ENCODE data around the gene HS2ST1. TPM values are rescaled to one million over a fixed set of nuclear protein-coding genes. Genes with fewer than 3 reads are reported as not detected.
"Not testable (repeated sequence)": the region's sequence is repeated elsewhere in the genome, so short reads cannot be mapped to it uniquely, and the experiment has no call there.

The HS2ST1 gene
- total RNA-seq, 4 donors from 2014 or later = 13.2 to 19.6 (median 16.7) TPM

DNA sequence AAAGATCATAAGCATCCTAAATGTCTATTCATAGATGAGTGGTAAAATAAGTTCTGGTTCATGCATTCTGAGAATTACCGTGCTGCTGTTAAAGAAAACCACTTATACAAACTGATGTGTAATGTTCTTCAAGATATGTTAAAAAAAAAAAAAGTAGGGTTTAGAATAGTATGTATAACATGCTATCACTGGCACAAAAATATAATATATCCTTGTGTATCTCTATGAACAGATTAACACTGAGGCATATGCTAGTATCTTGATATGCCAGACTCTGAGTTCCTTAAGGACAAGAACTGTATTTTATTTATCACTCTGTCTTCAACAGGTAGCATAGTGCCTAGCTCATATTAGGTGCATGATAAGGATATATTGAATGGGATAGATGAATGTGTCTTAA lies 108.9 kb downstream of the HS2ST1 start:
- WGBS, 2 donors = 0 to 91% methylated on average over 1 of the region's 1 CpG

DNA sequence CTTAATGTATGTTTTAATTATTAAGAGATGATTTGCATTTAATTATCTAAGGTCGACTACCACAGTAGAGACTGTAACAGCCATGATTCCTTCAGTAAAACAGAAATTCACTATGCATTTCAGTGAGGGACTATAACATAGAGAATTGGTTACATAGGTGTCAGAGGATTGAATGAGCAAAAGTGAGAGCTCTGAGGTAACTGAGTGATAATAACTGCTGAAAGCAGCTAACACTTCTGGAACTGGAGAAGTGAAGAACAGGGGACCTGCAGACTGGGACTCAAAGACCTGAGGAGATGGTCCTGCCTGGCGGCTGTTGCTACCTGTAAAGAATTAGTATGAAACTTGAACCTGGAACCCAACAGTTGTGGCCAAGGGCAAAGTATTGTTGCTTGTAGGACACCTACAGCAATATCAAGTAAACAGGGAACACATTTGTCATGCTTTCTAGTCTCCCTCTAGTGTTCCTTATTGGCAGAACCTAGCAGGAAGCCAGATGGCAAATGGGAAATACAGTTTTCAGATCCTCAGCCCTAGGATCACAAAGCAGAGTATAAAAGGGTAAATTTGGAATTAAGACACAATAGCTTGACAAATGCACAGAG lies 110.6 kb downstream of the HS2ST1 start:
- WGBS, 2 donors = 85 to 99% methylated on average over 2 of the region's 2 CpGs
- H3K27ac ChIP-seq = no peak overlapping the region
- H3K36me3 ChIP-seq = no peaks in the 10 kb centered on the region
- TF ChIP-seq, protein P1, sequence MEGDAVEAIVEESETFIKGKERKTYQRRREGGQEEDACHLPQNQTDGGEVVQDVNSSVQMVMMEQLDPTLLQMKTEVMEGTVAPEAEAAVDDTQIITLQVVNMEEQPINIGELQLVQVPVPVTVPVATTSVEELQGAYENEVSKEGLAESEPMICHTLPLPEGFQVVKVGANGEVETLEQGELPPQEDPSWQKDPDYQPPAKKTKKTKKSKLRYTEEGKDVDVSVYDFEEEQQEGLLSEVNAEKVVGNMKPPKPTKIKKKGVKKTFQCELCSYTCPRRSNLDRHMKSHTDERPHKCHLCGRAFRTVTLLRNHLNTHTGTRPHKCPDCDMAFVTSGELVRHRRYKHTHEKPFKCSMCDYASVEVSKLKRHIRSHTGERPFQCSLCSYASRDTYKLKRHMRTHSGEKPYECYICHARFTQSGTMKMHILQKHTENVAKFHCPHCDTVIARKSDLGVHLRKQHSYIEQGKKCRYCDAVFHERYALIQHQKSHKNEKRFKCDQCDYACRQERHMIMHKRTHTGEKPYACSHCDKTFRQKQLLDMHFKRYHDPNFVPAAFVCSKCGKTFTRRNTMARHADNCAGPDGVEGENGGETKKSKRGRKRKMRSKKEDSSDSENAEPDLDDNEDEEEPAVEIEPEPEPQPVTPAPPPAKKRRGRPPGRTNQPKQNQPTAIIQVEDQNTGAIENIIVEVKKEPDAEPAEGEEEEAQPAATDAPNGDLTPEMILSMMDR (IDR thresholded peaks at IDR 0.05) = peak in 3 of 6 experiments; percentile 28 to 42 (median 30)
- TF ChIP-seq POLR2A (IDR thresholded peaks at IDR 0.05) = no peak
- intact Hi-C loops (cut with DNase I) = no loop called here
- H3K4me3 ChIP-seq (replicated peaks in 1 of 3) = no peak overlapping the region
- no peak for DNase-seq
- no peaks in the 10 kb centered on the region for H3K27me3 ChIP-seq
- no peaks in the 10 kb centered on the region for H3K9me3 ChIP-seq
- no peaks in the 10 kb centered on the region for H3K4me1 ChIP-seq

More for the DNA sequence above, 108.9 kb downstream of the HS2ST1 start:
- TF ChIP-seq POLR2A (IDR thresholded peaks at IDR 0.05) = no peak
- TF ChIP-seq, protein P1 (IDR thresholded peaks at IDR 0.05) = no peak
- H3K4me1 ChIP-seq = peaks cover 0 to under 1% of the 10 kb centered on the region in 2 donors
- no peaks in the 10 kb centered on the region for H3K36me3 ChIP-seq
- H3K27ac ChIP-seq = no peak overlapping the region
- H3K27me3 ChIP-seq = no peaks in the 10 kb centered on the region
- no peaks in the 10 kb centered on the region for H3K9me3 ChIP-seq
- H3K4me3 ChIP-seq (replicated peaks in 1 of 3) = no peak overlapping the region
- DNase-seq = no peak
- intact Hi-C loops (cut with DNase I) = no loop called here

DNA sequence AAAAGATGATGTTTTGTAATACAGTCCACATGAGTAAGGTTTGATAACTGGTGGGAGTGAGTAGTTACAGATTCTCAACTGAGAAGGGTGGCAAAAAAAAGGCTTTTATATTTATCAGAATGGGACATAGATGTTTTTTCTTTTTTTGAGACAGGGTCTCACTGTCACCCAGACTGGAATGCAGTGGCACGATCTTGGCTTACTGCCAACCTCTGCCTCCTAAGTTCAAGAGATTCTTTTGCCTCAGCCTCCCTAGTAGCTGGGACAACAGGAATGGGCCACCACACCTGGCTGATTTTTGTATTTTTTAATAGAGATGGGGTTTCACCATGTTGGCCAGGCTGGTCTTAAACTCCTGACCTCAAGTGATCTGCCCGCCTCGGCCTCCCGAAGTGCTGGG lies 113.1 kb downstream of the HS2ST1 start:
- H3K4me3 ChIP-seq (replicated peaks in 1 of 3); H3K36me3 ChIP-seq; H3K27me3 ChIP-seq; DNase-seq; H3K4me1 ChIP-seq; H3K9me3 ChIP-seq; H3K27ac ChIP-seq; intact Hi-C loops (cut with DNase I): not testable (repeated sequence)
- WGBS, 2 donors = 68% methylated on average over 4 of the region's 4 CpGs

DNA sequence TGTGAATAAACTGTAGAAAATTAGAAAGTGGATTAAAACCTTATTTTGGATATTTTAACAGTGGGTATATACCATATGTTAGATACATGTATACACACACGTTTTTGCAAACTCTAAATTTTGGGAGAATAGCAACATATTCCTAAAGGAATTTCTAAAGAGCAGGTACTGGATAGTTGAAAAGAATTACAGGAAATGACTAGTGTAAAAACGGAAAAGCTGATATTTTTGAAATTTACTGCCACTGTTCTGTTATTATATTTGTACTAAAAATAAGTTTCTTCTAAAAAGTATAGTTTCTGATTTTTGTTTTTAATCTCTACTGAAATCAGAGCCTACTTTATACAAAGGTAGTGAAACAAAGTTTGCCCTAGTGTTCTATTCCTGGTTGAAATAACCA lies 114.1 kb downstream of the HS2ST1 start:
- Histone ChIP-seq H3K27ac (no peak overlapping the region), H3K4me3 (replicated peaks in 1 of 3) (no peak overlapping the region), H3K27me3 (no peaks in the 10 kb centered on the region), H3K9me3 (no peaks in the 10 kb centered on the region), H3K4me1 (no peaks in the 10 kb centered on the region), H3K36me3 (no peaks in the 10 kb centered on the region)
- 80 to 84% methylated on average over 2 of the region's 2 CpGs for WGBS, 2 donors
- TF ChIP-seq POLR2A (IDR thresholded peaks at IDR 0.05) = no peak
- TF ChIP-seq, protein P1 (IDR thresholded peaks at IDR 0.05) = no peak
- no peak for DNase-seq
- intact Hi-C loops (cut with DNase I) = no loop called here

DNA sequence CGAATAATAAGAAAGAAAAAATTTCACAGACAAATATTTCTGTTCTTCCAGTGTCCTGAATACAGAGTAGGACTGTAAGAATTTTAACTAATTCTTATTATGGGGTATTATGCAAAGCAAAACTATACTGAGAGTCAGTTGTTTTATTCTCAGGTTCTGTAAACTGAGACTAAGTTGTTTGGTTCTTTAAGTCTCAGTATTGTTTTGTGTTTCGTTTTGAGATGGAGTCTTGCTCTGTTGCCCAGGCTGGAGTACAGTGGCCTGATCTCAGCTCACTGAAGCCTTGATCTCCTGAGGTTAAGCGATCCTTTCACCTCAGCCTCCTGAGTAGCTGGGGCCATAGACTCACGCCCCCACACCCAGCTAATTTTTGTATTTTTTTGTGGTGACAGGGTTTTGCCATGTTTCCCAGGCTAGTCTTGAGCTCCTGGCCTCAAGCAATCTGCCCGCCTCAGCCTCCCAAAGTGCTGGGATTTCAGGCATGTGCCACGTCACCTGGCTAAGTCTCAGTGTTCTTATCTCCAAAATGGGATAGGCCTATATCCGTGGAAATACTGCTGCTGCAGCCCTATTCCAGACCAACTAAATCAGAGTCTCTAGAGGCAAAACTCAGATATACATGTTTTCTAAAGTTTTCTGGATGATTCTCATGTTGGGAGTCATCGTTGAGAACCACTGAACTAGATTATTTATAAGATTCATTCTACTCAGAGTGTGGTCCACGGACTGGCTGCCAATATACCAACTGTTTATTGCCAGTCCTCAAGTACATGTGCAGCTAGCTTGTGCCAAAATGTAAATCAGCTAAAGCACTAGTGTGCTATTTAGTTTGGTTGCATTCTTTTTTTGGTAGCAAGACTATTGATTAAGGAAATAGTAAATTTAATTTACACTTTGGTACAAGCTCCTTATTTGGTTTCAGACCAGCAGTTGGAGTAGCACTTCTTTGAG lies 116.6 kb downstream of the HS2ST1 start:
- no peaks in the 10 kb centered on the region for H3K36me3 ChIP-seq

More for the DNA sequence above, 116.6 kb downstream of the HS2ST1 start:
- Histone ChIP-seq H3K27ac (no peak overlapping the region), H3K4me1 (no peaks in the 10 kb centered on the region), H3K9me3 (no peaks in the 10 kb centered on the region), H3K27me3 (no peaks in the 10 kb centered on the region), H3K4me3 (replicated peaks in 1 of 3) (no peak overlapping the region)
- WGBS, 2 donors = 88% methylated on average over 9 of the region's 9 CpGs
- DNase-seq = no peak
- TF ChIP-seq, protein P1 (IDR thresholded peaks at IDR 0.05) = no peak
- TF ChIP-seq POLR2A (IDR thresholded peaks at IDR 0.05) = no peak
- intact Hi-C loops (cut with DNase I) = no loop called here

Measured in thyroid gland (tissue), 4 donors.